ENCODE results near the gene TASP1. TPM values are rescaled to one million over a fixed set of nuclear protein-coding genes. Genes with fewer than 3 reads are reported as not detected.

The TASP1 gene
- total and polyA plus RNA-seq, 10 of the 15 experiments (the other 5 are each of a cell fraction or from before 2014, with no cell fraction given) = 7.4 to 17.8 (median 10.5) TPM

DNA sequence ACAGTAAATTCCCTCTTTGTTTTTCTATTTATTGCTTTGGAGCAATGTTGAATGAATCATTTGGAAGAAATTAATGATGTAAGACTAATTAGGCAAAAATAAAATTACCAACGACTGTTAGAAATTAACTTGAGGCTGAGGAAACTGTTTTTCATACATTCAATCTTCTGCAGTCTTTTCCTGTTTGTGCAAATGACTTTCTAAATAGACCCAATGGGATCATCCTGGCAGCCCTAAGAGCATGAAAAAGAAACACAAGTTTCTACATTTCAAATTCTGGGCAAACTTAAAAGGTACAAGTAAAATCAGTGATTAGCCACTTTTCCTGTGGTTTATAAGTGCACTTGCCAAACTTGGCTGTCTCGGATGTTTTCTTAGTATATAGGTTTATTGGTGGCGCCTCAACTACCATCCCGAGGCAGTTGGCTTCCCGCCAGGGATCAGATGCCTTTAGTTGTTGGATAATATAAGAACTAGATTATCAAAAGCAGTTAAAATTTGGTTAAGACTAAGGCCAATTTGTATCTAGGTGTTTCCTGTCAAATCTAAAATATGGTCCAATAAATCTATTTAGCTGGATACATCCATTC lies 236.5 kb downstream of the TASP1 start (continued):
- TF ChIP-seq SRF (IDR thresholded peaks at IDR 0.05; ENCODE audit: low read depth in 2 of 2, low read length in 2 of 2) = no peak
- no peak for TF ChIP-seq LARP7 (IDR thresholded peaks at IDR 0.05)
- TF ChIP-seq RB1 (IDR thresholded peaks at IDR 0.05; ENCODE audit: borderline replicate concordance) = no peak
- TF ChIP-seq, protein P1, sequence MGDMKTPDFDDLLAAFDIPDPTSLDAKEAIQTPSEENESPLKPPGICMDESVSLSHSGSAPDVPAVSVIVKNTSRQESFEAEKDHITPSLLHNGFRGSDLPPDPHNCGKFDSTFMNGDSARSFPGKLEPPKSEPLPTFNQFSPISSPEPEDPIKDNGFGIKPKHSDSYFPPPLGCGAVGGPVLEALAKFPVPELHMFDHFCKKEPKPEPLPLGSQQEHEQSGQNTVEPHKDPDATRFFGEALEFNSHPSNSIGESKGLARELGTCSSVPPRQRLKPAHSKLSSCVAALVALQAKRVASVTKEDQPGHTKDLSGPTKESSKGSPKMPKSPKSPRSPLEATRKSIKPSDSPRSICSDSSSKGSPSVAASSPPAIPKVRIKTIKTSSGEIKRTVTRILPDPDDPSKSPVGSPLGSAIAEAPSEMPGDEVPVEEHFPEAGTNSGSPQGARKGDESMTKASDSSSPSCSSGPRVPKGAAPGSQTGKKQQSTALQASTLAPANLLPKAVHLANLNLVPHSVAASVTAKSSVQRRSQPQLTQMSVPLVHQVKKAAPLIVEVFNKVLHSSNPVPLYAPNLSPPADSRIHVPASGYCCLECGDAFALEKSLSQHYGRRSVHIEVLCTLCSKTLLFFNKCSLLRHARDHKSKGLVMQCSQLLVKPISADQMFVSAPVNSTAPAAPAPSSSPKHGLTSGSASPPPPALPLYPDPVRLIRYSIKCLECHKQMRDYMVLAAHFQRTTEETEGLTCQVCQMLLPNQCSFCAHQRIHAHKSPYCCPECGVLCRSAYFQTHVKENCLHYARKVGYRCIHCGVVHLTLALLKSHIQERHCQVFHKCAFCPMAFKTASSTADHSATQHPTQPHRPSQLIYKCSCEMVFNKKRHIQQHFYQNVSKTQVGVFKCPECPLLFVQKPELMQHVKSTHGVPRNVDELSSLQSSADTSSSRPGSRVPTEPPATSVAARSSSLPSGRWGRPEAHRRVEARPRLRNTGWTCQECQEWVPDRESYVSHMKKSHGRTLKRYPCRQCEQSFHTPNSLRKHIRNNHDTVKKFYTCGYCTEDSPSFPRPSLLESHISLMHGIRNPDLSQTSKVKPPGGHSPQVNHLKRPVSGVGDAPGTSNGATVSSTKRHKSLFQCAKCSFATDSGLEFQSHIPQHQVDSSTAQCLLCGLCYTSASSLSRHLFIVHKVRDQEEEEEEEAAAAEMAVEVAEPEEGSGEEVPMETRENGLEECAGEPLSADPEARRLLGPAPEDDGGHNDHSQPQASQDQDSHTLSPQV (IDR thresholded peaks at IDR 0.05) = no peak

DNA sequence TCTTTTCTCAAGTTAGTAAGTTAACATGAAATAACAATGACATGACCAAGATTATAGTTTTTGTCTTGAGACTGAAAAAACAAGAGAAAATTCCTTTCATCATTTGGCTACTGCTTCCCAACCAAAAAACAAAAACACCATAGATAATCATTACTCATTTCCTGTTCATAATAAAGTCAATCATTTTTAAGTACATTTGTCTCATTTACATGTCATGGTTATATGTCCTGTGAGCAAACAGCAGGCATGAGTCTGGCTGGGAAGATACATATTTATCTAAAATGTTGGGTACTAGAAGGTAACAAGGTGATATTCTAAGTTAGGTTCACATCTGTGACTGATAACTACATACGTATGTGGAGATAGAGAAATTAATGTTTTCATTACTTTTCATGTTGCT lies 237.1 kb downstream of the TASP1 start:
- ATAC-seq = no peak
- BruUV-seq (replicated peaks) = no TSS peak
- H4K20me1 ChIP-seq (ENCODE audit: control insufficient read depth, insufficient read depth) = no peaks in the 10 kb centered on the region
- no peaks in the 10 kb centered on the region for H3K9me3 ChIP-seq (replicated peaks; ENCODE audit: control insufficient read depth, insufficient read depth, low read length)
- SMC1A ChIA-PET (ENCODE audit: uncharacterized antibody, unreplicated experiment) = interaction anchor here (0.5 kb wide), 1 partner anchor 124 kb away, joined by 3 read pairs; no protein-coding TSS in a partner anchor
- no peaks in the 10 kb centered on the region for H3K79me2 ChIP-seq (ENCODE audit: control insufficient read depth, insufficient read depth, low read length)
- DNase-seq (ENCODE audit: low read depth, low spot score) = no peak
- POLR2A ChIA-PET = no interaction called here
- FAIRE-seq = no peak
- no peak overlapping the region for H3K4me3 ChIP-seq
- RAD21 ChIA-PET (ENCODE audit: unreplicated experiment) = no interaction called here
- no peaks in the 10 kb centered on the region for H3K27me3 ChIP-seq (replicated peaks in 1 of 2; ENCODE audit: control insufficient read depth in 2 of 2, insufficient read depth in 2 of 2, low read length in 1 of 2)
- no peaks in the 10 kb centered on the region for H3K36me3 ChIP-seq (ENCODE audit: control insufficient read depth in 2 of 2, insufficient read depth in 2 of 2, low read length in 1 of 2)
- in situ Hi-C loops (cut with MboI) = no loop called here
- H3K9ac ChIP-seq (ENCODE audit: control insufficient read depth, insufficient read depth, low read length) = no peak overlapping the region
- no peak overlapping the region for H2AFZ ChIP-seq (ENCODE audit: control insufficient read depth, low read depth, low read length)
- H3K4me2 ChIP-seq (ENCODE audit: control insufficient read depth, insufficient read depth) = no peak overlapping the region
- CTCF ChIA-PET = interaction anchor here (0.6 kb wide), 1 partner anchor 100 kb away, joined by 3 read pairs; no protein-coding TSS in a partner anchor
- H3K27ac ChIP-seq (ENCODE audit: control insufficient read depth, insufficient read depth) = no peak overlapping the region
- no peaks in the 10 kb centered on the region for H3K4me1 ChIP-seq (ENCODE audit: control insufficient read depth, insufficient read depth, low read length)
- intact Hi-C loops (cut with micrococcal nuclease; ENCODE audit: unreplicated experiment) = no loop called here
- 89% methylated on average over 1 of the region's 1 CpG for WGBS (ENCODE audit: insufficient coverage, insufficient replicate concordance, low lambda C conversion rate, missing lambda C conversion rate)
- TF ChIP-seq NRF1 (conservative IDR thresholded peaks at IDR 0.05; ENCODE audit: low read depth, low read length) = no peak
- TF ChIP-seq, protein P2, sequence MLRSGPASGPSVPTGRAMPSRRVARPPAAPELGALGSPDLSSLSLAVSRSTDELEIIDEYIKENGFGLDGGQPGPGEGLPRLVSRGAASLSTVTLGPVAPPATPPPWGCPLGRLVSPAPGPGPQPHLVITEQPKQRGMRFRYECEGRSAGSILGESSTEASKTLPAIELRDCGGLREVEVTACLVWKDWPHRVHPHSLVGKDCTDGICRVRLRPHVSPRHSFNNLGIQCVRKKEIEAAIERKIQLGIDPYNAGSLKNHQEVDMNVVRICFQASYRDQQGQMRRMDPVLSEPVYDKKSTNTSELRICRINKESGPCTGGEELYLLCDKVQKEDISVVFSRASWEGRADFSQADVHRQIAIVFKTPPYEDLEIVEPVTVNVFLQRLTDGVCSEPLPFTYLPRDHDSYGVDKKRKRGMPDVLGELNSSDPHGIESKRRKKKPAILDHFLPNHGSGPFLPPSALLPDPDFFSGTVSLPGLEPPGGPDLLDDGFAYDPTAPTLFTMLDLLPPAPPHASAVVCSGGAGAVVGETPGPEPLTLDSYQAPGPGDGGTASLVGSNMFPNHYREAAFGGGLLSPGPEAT (IDR thresholded peaks at IDR 0.05; ENCODE audit: low read depth) = no peak
- TF ChIP-seq, protein P3, sequence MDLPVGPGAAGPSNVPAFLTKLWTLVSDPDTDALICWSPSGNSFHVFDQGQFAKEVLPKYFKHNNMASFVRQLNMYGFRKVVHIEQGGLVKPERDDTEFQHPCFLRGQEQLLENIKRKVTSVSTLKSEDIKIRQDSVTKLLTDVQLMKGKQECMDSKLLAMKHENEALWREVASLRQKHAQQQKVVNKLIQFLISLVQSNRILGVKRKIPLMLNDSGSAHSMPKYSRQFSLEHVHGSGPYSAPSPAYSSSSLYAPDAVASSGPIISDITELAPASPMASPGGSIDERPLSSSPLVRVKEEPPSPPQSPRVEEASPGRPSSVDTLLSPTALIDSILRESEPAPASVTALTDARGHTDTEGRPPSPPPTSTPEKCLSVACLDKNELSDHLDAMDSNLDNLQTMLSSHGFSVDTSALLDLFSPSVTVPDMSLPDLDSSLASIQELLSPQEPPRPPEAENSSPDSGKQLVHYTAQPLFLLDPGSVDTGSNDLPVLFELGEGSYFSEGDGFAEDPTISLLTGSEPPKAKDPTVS (IDR thresholded peaks at IDR 0.05; ENCODE audit: low read depth, low read length) = no peak
- TF ChIP-seq, protein P4, sequence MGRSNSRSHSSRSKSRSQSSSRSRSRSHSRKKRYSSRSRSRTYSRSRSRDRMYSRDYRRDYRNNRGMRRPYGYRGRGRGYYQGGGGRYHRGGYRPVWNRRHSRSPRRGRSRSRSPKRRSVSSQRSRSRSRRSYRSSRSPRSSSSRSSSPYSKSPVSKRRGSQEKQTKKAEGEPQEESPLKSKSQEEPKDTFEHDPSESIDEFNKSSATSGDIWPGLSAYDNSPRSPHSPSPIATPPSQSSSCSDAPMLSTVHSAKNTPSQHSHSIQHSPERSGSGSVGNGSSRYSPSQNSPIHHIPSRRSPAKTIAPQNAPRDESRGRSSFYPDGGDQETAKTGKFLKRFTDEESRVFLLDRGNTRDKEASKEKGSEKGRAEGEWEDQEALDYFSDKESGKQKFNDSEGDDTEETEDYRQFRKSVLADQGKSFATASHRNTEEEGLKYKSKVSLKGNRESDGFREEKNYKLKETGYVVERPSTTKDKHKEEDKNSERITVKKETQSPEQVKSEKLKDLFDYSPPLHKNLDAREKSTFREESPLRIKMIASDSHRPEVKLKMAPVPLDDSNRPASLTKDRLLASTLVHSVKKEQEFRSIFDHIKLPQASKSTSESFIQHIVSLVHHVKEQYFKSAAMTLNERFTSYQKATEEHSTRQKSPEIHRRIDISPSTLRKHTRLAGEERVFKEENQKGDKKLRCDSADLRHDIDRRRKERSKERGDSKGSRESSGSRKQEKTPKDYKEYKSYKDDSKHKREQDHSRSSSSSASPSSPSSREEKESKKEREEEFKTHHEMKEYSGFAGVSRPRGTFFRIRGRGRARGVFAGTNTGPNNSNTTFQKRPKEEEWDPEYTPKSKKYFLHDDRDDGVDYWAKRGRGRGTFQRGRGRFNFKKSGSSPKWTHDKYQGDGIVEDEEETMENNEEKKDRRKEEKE (IDR thresholded peaks at IDR 0.05) = no peak
- TF ChIP-seq RB1 (IDR thresholded peaks at IDR 0.05; ENCODE audit: borderline replicate concordance) = no peak
- TF ChIP-seq NR2C2 (IDR thresholded peaks at IDR 0.05; ENCODE audit: borderline replicate concordance, control insufficient read depth, insufficient read length, low read depth) = no peak
- TF ChIP-seq ZNF217 (IDR thresholded peaks at IDR 0.05) = no peak
- TF ChIP-seq SREBF2 (IDR thresholded peaks at IDR 0.05; ENCODE audit: low read length) = no peak
- no peak for TF ChIP-seq SP1 (IDR thresholded peaks at IDR 0.05; ENCODE audit: low read depth, low read length)

Data from GM12878 (cell line).